ENCODE results near the gene BCL2A1. TPM values are rescaled to one million over a fixed set of nuclear protein-coding genes. Genes with fewer than 3 reads are reported as not detected.

The BCL2A1 gene
- total RNA-seq, 1 donor from 2014 or later: 91.1 TPM

DNA sequence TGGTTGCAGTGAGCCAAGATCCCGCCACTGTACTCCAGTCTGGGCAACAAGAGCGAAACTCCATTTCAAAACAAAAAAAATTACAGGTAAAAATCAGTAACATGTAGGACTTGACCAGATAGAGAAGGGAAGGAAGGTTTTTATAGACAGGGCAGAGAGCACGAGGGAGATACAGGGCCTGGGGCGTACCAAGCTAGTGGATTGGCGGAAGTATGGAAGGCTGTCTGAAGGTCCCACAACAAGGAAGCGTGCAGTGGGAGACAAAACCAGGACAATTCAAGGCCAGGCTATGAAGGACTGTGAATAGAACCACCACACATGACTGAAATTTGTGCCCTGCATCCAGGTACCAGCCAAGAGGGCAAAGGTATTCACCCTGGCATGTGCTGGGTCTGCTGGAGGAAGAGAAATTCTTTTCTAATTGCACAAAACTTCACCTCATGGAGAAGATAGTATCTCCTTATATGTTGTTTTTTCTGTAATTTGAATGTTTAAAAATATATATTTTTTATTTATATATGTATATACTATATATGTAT is 33.0 kb upstream of the BCL2A1 start:
- Histone ChIP-seq H3K4me3 (no peak overlapping the region), H3K4me1 (no peaks in the 10 kb centered on the region), H3K36me3 (no peaks in the 10 kb centered on the region), H3K27me3 (no peaks in the 10 kb centered on the region), H3K27ac (no peak overlapping the region), H3K9me3 (no peaks in the 10 kb centered on the region)
- no peak for ATAC-seq
- no peak for DNase-seq
- TF ChIP-seq, protein P1, sequence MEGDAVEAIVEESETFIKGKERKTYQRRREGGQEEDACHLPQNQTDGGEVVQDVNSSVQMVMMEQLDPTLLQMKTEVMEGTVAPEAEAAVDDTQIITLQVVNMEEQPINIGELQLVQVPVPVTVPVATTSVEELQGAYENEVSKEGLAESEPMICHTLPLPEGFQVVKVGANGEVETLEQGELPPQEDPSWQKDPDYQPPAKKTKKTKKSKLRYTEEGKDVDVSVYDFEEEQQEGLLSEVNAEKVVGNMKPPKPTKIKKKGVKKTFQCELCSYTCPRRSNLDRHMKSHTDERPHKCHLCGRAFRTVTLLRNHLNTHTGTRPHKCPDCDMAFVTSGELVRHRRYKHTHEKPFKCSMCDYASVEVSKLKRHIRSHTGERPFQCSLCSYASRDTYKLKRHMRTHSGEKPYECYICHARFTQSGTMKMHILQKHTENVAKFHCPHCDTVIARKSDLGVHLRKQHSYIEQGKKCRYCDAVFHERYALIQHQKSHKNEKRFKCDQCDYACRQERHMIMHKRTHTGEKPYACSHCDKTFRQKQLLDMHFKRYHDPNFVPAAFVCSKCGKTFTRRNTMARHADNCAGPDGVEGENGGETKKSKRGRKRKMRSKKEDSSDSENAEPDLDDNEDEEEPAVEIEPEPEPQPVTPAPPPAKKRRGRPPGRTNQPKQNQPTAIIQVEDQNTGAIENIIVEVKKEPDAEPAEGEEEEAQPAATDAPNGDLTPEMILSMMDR (IDR thresholded peaks at IDR 0.05): no peak
- intact Hi-C loops (cut with DNase I): no loop called here

DNA sequence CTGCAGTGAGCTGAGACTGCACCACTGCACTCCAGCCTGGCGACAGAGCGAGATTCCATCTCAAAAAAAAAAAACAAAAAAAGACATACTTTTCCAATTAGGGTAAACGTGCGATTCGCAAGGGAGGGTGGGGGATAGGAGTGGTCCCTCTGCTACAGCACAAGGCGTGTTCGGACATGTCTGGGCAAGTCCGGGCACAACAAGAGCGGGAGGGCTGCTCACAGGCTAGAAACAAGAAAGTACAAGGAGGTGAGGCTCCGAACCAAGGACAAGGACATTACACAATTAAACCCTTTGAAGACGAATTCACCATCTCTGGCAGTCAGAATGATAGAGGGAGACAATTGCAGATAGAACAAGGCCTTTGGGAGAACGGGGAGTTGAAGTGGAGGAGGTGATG is 32.2 kb upstream of the BCL2A1 start:
- no peak overlapping the region for H3K4me3 ChIP-seq
- H3K9me3 ChIP-seq: no peaks in the 10 kb centered on the region
- DNase-seq: no peak

DNA sequence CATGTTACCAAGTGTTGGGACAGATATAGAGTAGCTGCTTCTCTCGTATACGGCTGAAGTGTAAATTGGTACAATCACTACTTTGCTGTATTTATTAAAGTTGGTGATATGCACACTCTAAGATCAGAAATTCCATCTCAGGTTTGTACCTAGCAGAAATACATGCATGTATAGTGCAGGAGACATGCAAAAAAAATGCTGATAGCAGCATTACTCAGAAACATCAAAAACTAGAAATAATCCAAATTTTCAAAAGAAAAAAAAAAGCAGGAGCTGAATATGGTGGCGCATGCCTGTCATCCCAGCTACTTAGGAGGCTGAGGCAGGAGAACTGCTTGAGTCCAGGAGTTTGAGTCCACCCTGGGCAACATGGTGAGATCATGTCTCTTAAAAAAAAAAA is 31.3 kb upstream of the BCL2A1 start:
- no peak for ATAC-seq
- Histone ChIP-seq H3K9me3 (no peaks in the 10 kb centered on the region), H3K36me3 (no peaks in the 10 kb centered on the region), H3K27ac (no peak overlapping the region), H3K4me1 (no peaks in the 10 kb centered on the region), H3K27me3 (no peaks in the 10 kb centered on the region), H3K4me3 (no peak overlapping the region)
- intact Hi-C loops (cut with DNase I): no loop called here
- no peak for DNase-seq
- TF ChIP-seq, protein P1 (IDR thresholded peaks at IDR 0.05): no peak

More for the DNA sequence above, 32.2 kb upstream of the BCL2A1 start:
- Histone ChIP-seq H3K27ac (no peak overlapping the region), H3K36me3 (no peaks in the 10 kb centered on the region), H3K27me3 (no peaks in the 10 kb centered on the region), H3K4me1 (no peaks in the 10 kb centered on the region)
- TF ChIP-seq, protein P1 (IDR thresholded peaks at IDR 0.05): no peak
- intact Hi-C loops (cut with DNase I): no loop called here
- no peak for ATAC-seq

DNA sequence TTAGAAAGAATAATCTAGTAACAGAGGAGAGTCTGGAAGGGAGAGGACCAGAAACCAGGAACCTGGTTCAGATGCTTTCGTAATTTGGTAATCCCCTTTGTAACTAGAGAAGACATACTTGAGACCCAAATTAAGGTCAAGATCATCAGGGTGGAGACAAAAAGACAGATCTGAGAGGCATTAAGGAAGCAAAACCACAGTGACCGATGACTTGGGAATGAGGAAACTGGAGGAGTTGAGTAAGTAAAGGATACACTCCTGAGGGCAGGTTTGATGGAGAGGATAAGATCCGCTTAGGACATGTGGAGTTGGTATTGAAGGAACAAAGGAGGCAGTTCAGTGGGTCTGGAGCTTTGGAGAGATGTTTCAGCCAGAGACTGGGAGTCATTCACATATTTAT is 23.6 kb upstream of the BCL2A1 start:
- ATAC-seq: no peak
- Histone ChIP-seq H3K27ac (no peak overlapping the region), H3K4me1 (peaks cover 3% of the 10 kb centered on the region), H3K27me3 (no peaks in the 10 kb centered on the region), H3K4me3 (no peak overlapping the region), H3K36me3 (no peaks in the 10 kb centered on the region), H3K9me3 (no peaks in the 10 kb centered on the region)
- TF ChIP-seq, protein P1 (IDR thresholded peaks at IDR 0.05): no peak
- no peak for DNase-seq
- intact Hi-C loops (cut with DNase I): no loop called here

DNA sequence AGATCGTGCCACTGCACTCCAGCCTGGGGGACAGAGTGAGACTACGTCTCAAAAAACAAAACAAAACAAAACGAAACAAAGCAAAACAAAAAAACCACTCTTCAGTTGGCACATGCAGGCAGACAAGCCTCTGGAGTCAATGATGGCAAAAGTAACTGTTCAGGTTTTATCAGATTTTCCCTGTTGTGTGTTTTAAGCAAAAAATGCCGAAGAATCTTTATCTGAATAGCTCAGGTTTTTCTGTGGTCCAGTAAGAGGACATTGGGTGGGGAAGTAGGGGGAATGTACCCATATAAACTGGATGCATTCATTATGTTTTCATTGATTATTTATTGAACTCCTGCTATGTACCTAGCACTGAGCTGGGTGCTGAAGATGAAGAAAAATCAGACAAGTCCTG is 20.8 kb upstream of the BCL2A1 start:
- TF ChIP-seq, protein P1 (IDR thresholded peaks at IDR 0.05): no peak
- intact Hi-C loops (cut with DNase I): no loop called here
- Histone ChIP-seq H3K27ac (no peak overlapping the region), H3K4me3 (no peak overlapping the region), H3K9me3 (no peaks in the 10 kb centered on the region), H3K27me3 (no peaks in the 10 kb centered on the region), H3K4me1 (peaks cover 3% of the 10 kb centered on the region), H3K36me3 (no peaks in the 10 kb centered on the region)
- ATAC-seq (no peak), DNase-seq (no peak)

DNA sequence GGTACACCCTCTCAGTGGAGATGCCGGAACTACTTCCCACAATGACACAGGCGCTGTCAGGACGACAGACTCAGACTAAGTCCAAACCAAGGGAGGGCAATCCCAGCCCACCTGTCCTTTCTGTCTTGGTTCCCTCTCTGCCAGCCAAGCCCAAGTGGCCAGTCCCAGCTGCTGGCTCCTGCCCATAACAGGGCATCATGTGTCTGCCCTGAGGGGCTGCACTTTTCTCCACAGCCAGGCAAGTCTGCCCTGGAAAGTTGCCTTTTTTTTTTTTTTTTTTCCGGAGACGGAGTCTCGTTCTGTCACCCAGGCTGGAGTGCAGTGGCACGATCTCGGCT is 20.0 kb upstream of the BCL2A1 start:
- Histone ChIP-seq H3K36me3 (no peaks in the 10 kb centered on the region), H3K4me3 (no peak overlapping the region), H3K27ac (no peak overlapping the region), H3K9me3 (no peaks in the 10 kb centered on the region), H3K27me3 (no peaks in the 10 kb centered on the region), H3K4me1 (peaks cover 3% of the 10 kb centered on the region)
- intact Hi-C loops (cut with DNase I): no loop called here
- TF ChIP-seq, protein P1 (IDR thresholded peaks at IDR 0.05): no peak
- ATAC-seq (no peak), DNase-seq (no peak)
